Neural progenitor cell (in vitro differentiated cells): ENCODE results near the gene APBB2.

Source experiments
- CTCF ChIP-seq: fragments of 200-600 bp; sonication (generic); IDR thresholded peaks from 2 replicates; pipeline ENCODE4 v1.5.1; 2017; ENCODE audit warnings: antibody characterized with exemption, mild to moderate bottlenecking
- EZH2phosphoT487 ChIP-seq: fragments of 200-600 bp; sonication (generic); IDR thresholded peaks from 2 replicates; pipeline ENCODE4 v1.6.1; 2017; ENCODE audit warnings: antibody characterized with exemption

- no peak for TF ChIP-seq CTCF
- no peak for TF ChIP-seq EZH2phosphoT487
These were observed 104.3 kb downstream of the APBB2 start for GRCh38 chr4:41110050-41110449.
